ENCODE results near the gene NOX5.

The NOX5 gene

DNA sequence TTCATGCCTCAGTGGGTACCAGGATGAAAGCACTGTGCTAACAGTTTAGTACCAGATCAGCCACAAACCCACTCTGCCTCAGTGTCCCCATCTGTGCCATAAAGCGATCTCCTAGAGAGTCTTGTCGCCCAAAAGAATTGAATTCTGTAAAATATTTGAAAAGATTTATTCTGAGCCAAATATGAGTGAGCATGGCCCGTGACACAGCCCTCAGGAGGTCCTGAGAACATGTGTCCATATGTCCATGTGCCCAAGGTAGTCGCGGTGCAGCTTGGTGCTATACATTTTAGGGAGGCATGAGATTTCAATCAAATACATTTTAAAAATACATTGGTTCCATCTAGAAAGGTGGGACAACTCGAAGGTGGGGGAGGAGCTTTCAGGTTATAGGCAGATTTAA is 15.4 kb upstream of the NOX5 start:
- 81% methylated on average over 6 of the region's 6 CpGs for WGBS
- no peaks in the 10 kb centered on the region for H3K36me3 ChIP-seq (ENCODE audit: control insufficient read depth in 1 of 2, insufficient read depth in 2 of 2, low read depth in 1 of 2, low read length in 2 of 2)
- H3K4me3 ChIP-seq (ENCODE audit: insufficient read depth in 1 of 2, low read depth in 1 of 2, low read length in 2 of 2): no peak overlapping the region
- DNase-seq: no peak
- no peak overlapping the region for H3K14ac ChIP-seq (ENCODE audit: low read length in 2 of 2)
- no peaks in the 10 kb centered on the region for H3K79me1 ChIP-seq (replicated peaks; ENCODE audit: low read length, poor library complexity, severe bottlenecking)
- no peak overlapping the region for H4K91ac ChIP-seq (ENCODE audit: low read length)
- H3K27ac ChIP-seq (ENCODE audit: low read length, poor library complexity, severe bottlenecking): no peak overlapping the region
- no peak overlapping the region for H2AFZ ChIP-seq (ENCODE audit: low read depth, low read length)
- H3K4me2 ChIP-seq (ENCODE audit: low read length, poor library complexity, severe bottlenecking): no peak overlapping the region
- no peak overlapping the region for H2BK5ac ChIP-seq (ENCODE audit: low read depth, low read length, poor library complexity, severe bottlenecking)
- H3K9me3 ChIP-seq (ENCODE audit: control insufficient read depth, low read length): peaks cover 3% of the 10 kb centered on the region
- H3K4ac ChIP-seq (ENCODE audit: low read depth in 1 of 2, low read length in 2 of 2): no peak overlapping the region
- no peak overlapping the region for H2AK5ac ChIP-seq (ENCODE audit: low read length, severe bottlenecking)
- H3K23ac ChIP-seq (ENCODE audit: low read length in 2 of 2): no peak overlapping the region
- no peak overlapping the region for H3K18ac ChIP-seq (ENCODE audit: low read depth in 1 of 2, low read length in 2 of 2)
- no peak overlapping the region for H2BK120ac ChIP-seq (ENCODE audit: low read depth, low read length)
- no peak overlapping the region for H2BK12ac ChIP-seq (ENCODE audit: low read length in 2 of 2)
- H3K4me1 ChIP-seq (ENCODE audit: control insufficient read depth, insufficient read depth, low read depth, low read length): peaks cover 4% of the 10 kb centered on the region
- no peak overlapping the region for H4K8ac ChIP-seq (ENCODE audit: low read length)
- no peak overlapping the region for H3K9ac ChIP-seq (ENCODE audit: low read length)
- no peak overlapping the region for H2BK15ac ChIP-seq (ENCODE audit: low read depth, poor library complexity, severe bottlenecking)
- peaks cover 18 to 24% of the 10 kb centered on the region in 2 experiments for H3K27me3 ChIP-seq (ENCODE audit: control insufficient read depth in 1 of 2, insufficient read depth in 1 of 2, low read length in 2 of 2)

DNA sequence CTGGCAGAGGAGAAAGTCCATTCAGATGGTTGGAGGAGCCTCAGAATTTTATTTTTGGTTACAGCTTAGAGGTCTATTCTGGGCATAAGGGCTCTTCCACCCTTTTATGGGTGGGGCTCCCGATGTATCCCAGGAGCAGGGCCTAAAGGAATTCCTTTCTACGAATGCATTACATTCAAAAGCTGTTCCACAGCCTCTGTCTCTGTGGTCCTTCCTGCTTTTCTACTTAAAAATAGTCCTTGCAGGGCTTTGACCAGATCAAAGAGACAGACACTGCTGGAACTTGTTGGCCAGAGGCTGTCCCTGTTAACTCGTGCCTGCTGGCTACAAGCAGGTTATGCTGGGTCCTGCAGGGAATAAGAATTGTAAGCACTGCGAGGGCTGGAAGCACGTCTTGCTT is 14.4 kb upstream of the NOX5 start:
- no peak overlapping the region for H3K4ac ChIP-seq (ENCODE audit: low read depth in 1 of 2, low read length in 2 of 2)
- H3K79me1 ChIP-seq (replicated peaks; ENCODE audit: low read length, poor library complexity, severe bottlenecking): no peaks in the 10 kb centered on the region
- WGBS: 64% methylated on average over 5 of the region's 5 CpGs
- H3K36me3 ChIP-seq (ENCODE audit: control insufficient read depth in 1 of 2, insufficient read depth in 2 of 2, low read depth in 1 of 2, low read length in 2 of 2): no peaks in the 10 kb centered on the region
- H3K4me3 ChIP-seq (ENCODE audit: insufficient read depth in 1 of 2, low read depth in 1 of 2, low read length in 2 of 2): no peak overlapping the region
- no peak overlapping the region for H4K8ac ChIP-seq (ENCODE audit: low read length)
- no peak for DNase-seq
- no peak overlapping the region for H3K14ac ChIP-seq (ENCODE audit: low read length in 2 of 2)
- H2BK15ac ChIP-seq (ENCODE audit: low read depth, poor library complexity, severe bottlenecking): no peak overlapping the region
- H3K23ac ChIP-seq (ENCODE audit: low read length in 2 of 2): no peak overlapping the region
- no peak overlapping the region for H2BK5ac ChIP-seq (ENCODE audit: low read depth, low read length, poor library complexity, severe bottlenecking)
- H3K18ac ChIP-seq (ENCODE audit: low read depth in 1 of 2, low read length in 2 of 2): peak overlapping the region in 1 of 2 experiments; percentile 8
- H3K27ac ChIP-seq (ENCODE audit: low read length, poor library complexity, severe bottlenecking): no peak overlapping the region
- no peak overlapping the region for H2AK5ac ChIP-seq (ENCODE audit: low read length, severe bottlenecking)
- H2BK120ac ChIP-seq (ENCODE audit: low read depth, low read length): no peak overlapping the region
- H2BK12ac ChIP-seq (ENCODE audit: low read length in 2 of 2): no peak overlapping the region
- no peak overlapping the region for H3K9ac ChIP-seq (ENCODE audit: low read length)
- H3K4me2 ChIP-seq (ENCODE audit: low read length, poor library complexity, severe bottlenecking): no peak overlapping the region
- peaks cover 18 to 24% of the 10 kb centered on the region in 2 experiments for H3K27me3 ChIP-seq (ENCODE audit: control insufficient read depth in 1 of 2, insufficient read depth in 1 of 2, low read length in 2 of 2)
- peaks cover 7% of the 10 kb centered on the region for H3K9me3 ChIP-seq (ENCODE audit: control insufficient read depth, low read length)
- no peak overlapping the region for H4K91ac ChIP-seq (ENCODE audit: low read length)
- H3K4me1 ChIP-seq (ENCODE audit: control insufficient read depth, insufficient read depth, low read depth, low read length): peaks cover 1% of the 10 kb centered on the region
- H2AFZ ChIP-seq (ENCODE audit: low read depth, low read length): no peak overlapping the region

DNA sequence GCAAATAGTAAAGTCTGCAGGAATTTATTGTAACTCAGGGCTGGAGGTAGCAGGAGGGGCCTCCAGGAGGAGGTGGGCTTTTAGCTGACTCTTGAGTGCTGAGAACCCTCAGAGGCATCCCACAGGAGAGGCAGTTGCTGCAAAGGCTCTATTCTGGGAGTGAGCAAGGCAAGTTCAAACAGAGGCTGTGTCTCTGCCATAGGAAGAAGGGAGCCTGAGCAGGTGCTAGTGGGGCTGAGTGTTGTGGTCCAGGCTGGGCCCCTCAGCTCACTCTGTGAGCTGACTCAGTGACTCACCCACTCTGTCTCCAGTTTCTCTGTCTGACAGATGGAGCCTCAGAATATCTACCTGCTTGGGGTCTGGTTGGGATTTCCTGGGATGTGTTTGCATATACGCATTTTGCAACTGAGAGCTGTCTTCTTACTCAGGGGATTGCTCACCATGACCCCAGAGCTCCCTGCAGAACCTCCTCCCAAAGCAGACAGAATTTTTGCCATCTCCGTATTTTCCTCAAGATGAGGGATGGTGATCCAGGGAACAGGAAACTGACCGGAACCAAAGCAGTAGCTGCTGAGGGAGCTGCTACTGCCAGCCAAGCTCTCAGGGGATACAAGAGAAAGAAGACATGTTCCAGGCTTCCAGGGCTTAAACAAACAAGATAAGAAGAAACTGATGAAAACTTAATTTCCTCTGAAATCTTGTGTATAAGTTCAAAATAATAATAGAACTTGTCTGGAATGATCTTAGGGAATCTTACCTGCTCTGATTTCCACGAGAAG is 13.6 kb upstream of the NOX5 start:
- no peak for DNase-seq
- Histone ChIP-seq H2BK5ac (ENCODE audit: low read depth, low read length, poor library complexity, severe bottlenecking) (no peak overlapping the region), H2BK120ac (ENCODE audit: low read depth, low read length) (no peak overlapping the region), H3K4ac (ENCODE audit: low read depth in 1 of 2, low read length in 2 of 2) (no peak overlapping the region), H3K9ac (ENCODE audit: low read length) (no peak overlapping the region), H3K4me1 (ENCODE audit: control insufficient read depth, insufficient read depth, low read depth, low read length) (peaks cover 1% of the 10 kb centered on the region), H2AFZ (ENCODE audit: low read depth, low read length) (no peak overlapping the region), H3K27me3 (ENCODE audit: control insufficient read depth in 1 of 2, insufficient read depth in 1 of 2, low read length in 2 of 2) (peaks cover 18 to 24% of the 10 kb centered on the region in 2 experiments), H2BK15ac (ENCODE audit: low read depth, poor library complexity, severe bottlenecking) (no peak overlapping the region), H3K4me3 (ENCODE audit: insufficient read depth in 1 of 2, low read depth in 1 of 2, low read length in 2 of 2) (no peak overlapping the region), H4K91ac (ENCODE audit: low read length) (no peak overlapping the region), H3K18ac (ENCODE audit: low read depth in 1 of 2, low read length in 2 of 2) (no peak overlapping the region), H2BK12ac (ENCODE audit: low read length in 2 of 2) (no peak overlapping the region), H3K23ac (ENCODE audit: low read length in 2 of 2) (no peak overlapping the region), H3K14ac (ENCODE audit: low read length in 2 of 2) (peak overlapping the region in 1 of 2 experiments; percentile 8), H3K4me2 (ENCODE audit: low read length, poor library complexity, severe bottlenecking) (no peak overlapping the region), H3K27ac (ENCODE audit: low read length, poor library complexity, severe bottlenecking) (no peak overlapping the region), H3K79me1 (replicated peaks; ENCODE audit: low read length, poor library complexity, severe bottlenecking) (no peaks in the 10 kb centered on the region), H4K8ac (ENCODE audit: low read length) (no peak overlapping the region), H3K9me3 (ENCODE audit: control insufficient read depth, low read length) (peaks cover 7% of the 10 kb centered on the region), H2AK5ac (ENCODE audit: low read length, severe bottlenecking) (no peak overlapping the region), H3K36me3 (ENCODE audit: control insufficient read depth in 1 of 2, insufficient read depth in 2 of 2, low read depth in 1 of 2, low read length in 2 of 2) (no peaks in the 10 kb centered on the region)
- 25% methylated on average over 4 of the region's 4 CpGs for WGBS

DNA sequence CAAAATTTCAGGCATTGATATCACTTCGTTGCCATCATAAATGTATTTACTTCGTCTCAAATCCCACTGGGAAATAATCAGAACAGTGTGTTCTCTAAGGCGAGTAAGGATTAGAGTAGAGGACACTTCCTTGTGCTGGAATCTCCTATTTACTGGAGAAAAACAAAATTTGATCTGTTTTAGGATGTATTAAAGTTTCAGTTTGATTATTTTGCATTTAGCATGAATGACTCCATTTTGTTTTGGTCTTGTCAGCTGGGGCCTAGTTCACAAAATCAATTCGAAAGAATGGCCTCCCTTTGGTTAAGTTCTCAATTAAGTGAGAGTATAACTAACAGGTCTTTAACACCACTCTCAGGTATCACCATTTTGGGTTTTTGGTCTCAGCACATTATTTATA is 11.7 kb upstream of the NOX5 start:
- Histone ChIP-seq H3K23ac (ENCODE audit: low read length in 2 of 2) (no peak overlapping the region), H3K18ac (ENCODE audit: low read depth in 1 of 2, low read length in 2 of 2) (no peak overlapping the region), H2BK120ac (ENCODE audit: low read depth, low read length) (no peak overlapping the region), H3K79me1 (replicated peaks; ENCODE audit: low read length, poor library complexity, severe bottlenecking) (no peaks in the 10 kb centered on the region), H3K4ac (ENCODE audit: low read depth in 1 of 2, low read length in 2 of 2) (no peak overlapping the region), H3K36me3 (ENCODE audit: control insufficient read depth in 1 of 2, insufficient read depth in 2 of 2, low read depth in 1 of 2, low read length in 2 of 2) (no peaks in the 10 kb centered on the region), H3K9me3 (ENCODE audit: control insufficient read depth, low read length) (peaks cover 13% of the 10 kb centered on the region), H4K8ac (ENCODE audit: low read length) (no peak overlapping the region), H4K91ac (ENCODE audit: low read length) (no peak overlapping the region), H2AK5ac (ENCODE audit: low read length, severe bottlenecking) (no peak overlapping the region), H3K4me3 (ENCODE audit: insufficient read depth in 1 of 2, low read depth in 1 of 2, low read length in 2 of 2) (no peak overlapping the region), H3K4me1 (ENCODE audit: control insufficient read depth, insufficient read depth, low read depth, low read length) (peaks cover 1% of the 10 kb centered on the region), H3K9ac (ENCODE audit: low read length) (no peak overlapping the region), H3K4me2 (ENCODE audit: low read length, poor library complexity, severe bottlenecking) (no peak overlapping the region), H3K14ac (ENCODE audit: low read length in 2 of 2) (no peak overlapping the region), H3K27me3 (ENCODE audit: control insufficient read depth in 1 of 2, insufficient read depth in 1 of 2, low read length in 2 of 2) (peaks cover 18 to 24% of the 10 kb centered on the region in 2 experiments), H2AFZ (ENCODE audit: low read depth, low read length) (no peak overlapping the region), H3K27ac (ENCODE audit: low read length, poor library complexity, severe bottlenecking) (no peak overlapping the region), H2BK12ac (ENCODE audit: low read length in 2 of 2) (no peak overlapping the region), H2BK15ac (ENCODE audit: low read depth, poor library complexity, severe bottlenecking) (no peak overlapping the region), H2BK5ac (ENCODE audit: low read depth, low read length, poor library complexity, severe bottlenecking) (no peak overlapping the region)
- 94% methylated on average over 3 of the region's 4 CpGs for WGBS
- DNase-seq: no peak

All from mesenchymal stem cell (in vitro differentiated cells and primary cell).